HG03196 (cell line): Measurements from ENCODE around the gene FAM131C.
"Not testable (repeated sequence)": the region's sequence is repeated elsewhere in the genome, so short reads cannot be mapped to it uniquely, and the experiment has no call there.

Source experiments
- ATAC-seq: cut with Tn5 transposase; IDR thresholded peaks from one replicate; pipeline ENCODE4 v1.9.1; 2021; ENCODE audit not compliant: unreplicated experiment

FAM131C gene

GRCh38 chr1:16077406-16078245 lies 4.2 kb upstream of the FAM131C start:
- no peak for ATAC-seq

- no peak for ATAC-seq
Measured at GRCh38 chr1:16076865-16077238, 3.4 kb upstream of the FAM131C start.

GRCh38 chr1:16076031-16076864 lies 2.8 kb upstream of the FAM131C start:
- ATAC-seq = no peak

GRCh38 chr1:16075337-16076030 lies 2.0 kb upstream of the FAM131C start:
- no peak for ATAC-seq

GRCh38 chr1:16074217-16074616 lies 766 bp upstream of the FAM131C start:
- ATAC-seq = no peak

GRCh38 chr1:16072616-16073484 lies 601 bp downstream of the FAM131C start:
- ATAC-seq = no peak

GRCh38 chr1:16072095-16072494 lies 1.4 kb downstream of the FAM131C start:
- ATAC-seq = no peak

- ATAC-seq = no peak
Measured at GRCh38 chr1:16071614-16072013, 1.8 kb downstream of the FAM131C start.

- no peak for ATAC-seq
Measured at GRCh38 chr1:16070640-16071355, 2.7 kb downstream of the FAM131C start.

GRCh38 chr1:16068356-16069270 lies 4.8 kb downstream of the FAM131C start:
- no peak for ATAC-seq

- no peak for ATAC-seq
Measured at GRCh38 chr1:16067933-16068332, 5.5 kb downstream of the FAM131C start.

- ATAC-seq = no peak
Measured at GRCh38 chr1:16067127-16067768, 6.2 kb downstream of the FAM131C start.

- no peak for ATAC-seq
Measured at GRCh38 chr1:16066245-16066644, 7.2 kb downstream of the FAM131C start.

- ATAC-seq = no peak
Measured at GRCh38 chr1:16065269-16065576, 8.2 kb downstream of the FAM131C start.

- ATAC-seq = no peak
Measured at GRCh38 chr1:16064536-16065268, 8.7 kb downstream of the FAM131C start.

- no peak for ATAC-seq
Measured at GRCh38 chr1:16063921-16064320, 9.5 kb downstream of the FAM131C start.

GRCh38 chr1:16063226-16063829 lies 10.1 kb downstream of the FAM131C start:
- ATAC-seq = no peak

- not testable (repeated sequence) for ATAC-seq
Measured at GRCh38 chr1:16062687-16063075, 10.8 kb downstream of the FAM131C start.
